Hepatocyte (in vitro differentiated cells): ENCODE data around the gene CIDEB. TPM values are rescaled to one million over a fixed set of nuclear protein-coding genes. Genes with fewer than 3 reads are reported as not detected.

ENCODE experiments used
- DNase-seq: peaks from one replicate; pipeline ENCODE4 v3.0.0-alpha.2; 2016; ENCODE audit warnings: low spot score
- H2AFZ ChIP-seq: fragments of 200-600 bp; sonication (generic); 2 replicates; pipeline ENCODE4 v1.6.0; 2016; ENCODE audit warnings: antibody characterized with exemption, mild to moderate bottlenecking
- H3K27ac ChIP-seq: fragments of 200-600 bp; sonication (generic); 2 replicates; pipeline ENCODE4 v1.5.1; 2016; ENCODE audit warnings: mild to moderate bottlenecking
- H3K27me3 ChIP-seq: fragments of 200-600 bp; sonication (generic); 2 replicates; pipeline ENCODE4 v1.6.1; 2016
- H3K36me3 ChIP-seq: fragments of 200-600 bp; sonication (generic); replicated peaks from 2 replicates; pipeline ENCODE4 v1.5.1; 2016; ENCODE audit warnings: low read depth; ENCODE audit not compliant: insufficient read depth
- H3K4me1 ChIP-seq: fragments of 200-600 bp; sonication (generic); 2 replicates; pipeline ENCODE4 v1.5.1; 2016; ENCODE audit warnings: mild to moderate bottlenecking, moderate library complexity; ENCODE audit not compliant: insufficient read depth
- H3K4me2 ChIP-seq: fragments of 200-600 bp; sonication (generic); 2 replicates; pipeline ENCODE4 v1.6.0; 2016
- H3K4me3 ChIP-seq: fragments of 200-600 bp; sonication (generic); 2 replicates; pipeline ENCODE4 v1.5.1; 2016; ENCODE audit warnings: mild to moderate bottlenecking
- H3K79me2 ChIP-seq: fragments of 200-600 bp; sonication (generic); 2 replicates; pipeline ENCODE4 v1.6.0; 2017; ENCODE audit warnings: mild to moderate bottlenecking
- H3K9me2 ChIP-seq: fragments of 200-600 bp; sonication (generic); replicated peaks from 2 replicates; pipeline ENCODE4 v1.6.0; 2017; ENCODE audit warnings: mild to moderate bottlenecking; ENCODE audit not compliant: insufficient read depth
- H3K9me3 ChIP-seq: fragments of 200-600 bp; sonication (generic); 2 replicates; pipeline ENCODE4 v1.5.1; 2016; ENCODE audit warnings: low read depth, mild to moderate bottlenecking
- H4K20me1 ChIP-seq: fragments of 200-600 bp; sonication (generic); 2 replicates; pipeline ENCODE4 v1.6.0; 2016; ENCODE audit warnings: mild to moderate bottlenecking; ENCODE audit not compliant: insufficient read depth, poor library complexity, severe bottlenecking
- EZH2 ChIP-seq: fragments of 200-600 bp; sonication (generic); IDR thresholded peaks from 2 replicates; pipeline ENCODE4 v1.6.1; 2016; ENCODE audit warnings: antibody characterized with exemption, mild to moderate bottlenecking, borderline replicate concordance
- EZH2phosphoT487 ChIP-seq: fragments of 200-600 bp; sonication (generic); IDR thresholded peaks from one replicate; pipeline ENCODE4 v1.6.1; 2018; ENCODE audit warnings: antibody characterized with exemption, mild to moderate bottlenecking, low read depth, moderate library complexity; ENCODE audit not compliant: unreplicated experiment, severe bottlenecking
- WGBS: methylation state at CpG from one replicate; pipeline ENCODE4 v1.1.6; 2016; ENCODE audit warnings: low lambda C conversion rate; ENCODE audit errors: missing lambda C conversion rate; 5-methylcytosine and 5-hydroxymethylcytosine counted together
- polyA plus RNA-seq: library from polyadenylated mRNA; unstranded; fragments of >200 nt; fragmentation: Nextera tagmentation; extraction: Ambion mirVana; gene quantifications from 2 replicates; pipeline ENCODE4 v1.2.1, GENCODE V29; 2016
- total RNA-seq: library from RNA; depleted of rRNA; stranded (reverse); fragments of >200 nt; gene quantifications from 2 replicates; pipeline ENCODE4 v1.2.3, GENCODE V29; 2014
- TF ChIP-seq, protein P1 (sequence below): fragments of 200-600 bp; sonication (generic); IDR thresholded peaks from 2 replicates; pipeline ENCODE4 v1.5.1; 2016; ENCODE audit warnings: antibody characterized with exemption, mild to moderate bottlenecking; ENCODE audit not compliant: poor library complexity

The CIDEB gene
- total and polyA plus RNA-seq, 2 experiments from 2014 or later: 43.0 to 59.9 TPM

DNA sequence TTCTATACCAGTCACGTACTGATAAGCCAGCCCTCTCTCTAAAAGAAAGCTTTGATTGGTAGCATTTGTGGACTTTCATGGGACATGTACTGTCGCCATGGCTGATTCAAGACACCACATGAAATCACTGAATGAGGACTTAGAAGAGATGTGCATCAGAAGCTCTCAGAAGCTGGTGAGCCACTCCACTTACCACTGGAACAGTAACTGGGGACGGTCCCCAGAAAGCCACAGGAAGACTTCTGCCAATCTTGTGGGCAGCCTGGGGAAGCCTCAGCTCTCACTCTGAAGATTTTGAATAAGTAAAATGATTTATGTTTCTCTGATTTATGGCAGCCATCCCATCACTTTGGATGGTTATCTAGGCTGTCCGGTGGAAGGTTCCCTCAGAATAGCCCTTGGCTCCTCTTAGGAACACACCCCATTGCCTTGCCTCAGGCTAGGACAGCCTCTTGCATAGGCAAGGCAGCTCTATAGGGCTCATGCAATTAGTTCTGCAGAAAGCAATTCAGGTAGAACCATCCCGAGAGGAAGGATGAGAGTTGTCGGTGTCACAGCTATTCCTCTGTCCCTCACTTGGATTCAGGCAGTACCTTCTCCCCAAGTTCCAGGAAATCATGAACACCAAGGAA lies 18.0 kb downstream of the CIDEB start:
- Histone ChIP-seq H4K20me1 (no peaks in the 10 kb centered on the region), H3K9me2 (no peaks in the 10 kb centered on the region), H3K27me3 (no peaks in the 10 kb centered on the region), H3K36me3 (no peaks in the 10 kb centered on the region), H3K4me2 (no peak overlapping the region), H2AFZ (no peak overlapping the region), H3K4me3 (no peak overlapping the region), H3K4me1 (no peaks in the 10 kb centered on the region), H3K79me2 (no peaks in the 10 kb centered on the region), H3K9me3 (no peaks in the 10 kb centered on the region), H3K27ac (no peak overlapping the region)
- TF ChIP-seq, protein P1, sequence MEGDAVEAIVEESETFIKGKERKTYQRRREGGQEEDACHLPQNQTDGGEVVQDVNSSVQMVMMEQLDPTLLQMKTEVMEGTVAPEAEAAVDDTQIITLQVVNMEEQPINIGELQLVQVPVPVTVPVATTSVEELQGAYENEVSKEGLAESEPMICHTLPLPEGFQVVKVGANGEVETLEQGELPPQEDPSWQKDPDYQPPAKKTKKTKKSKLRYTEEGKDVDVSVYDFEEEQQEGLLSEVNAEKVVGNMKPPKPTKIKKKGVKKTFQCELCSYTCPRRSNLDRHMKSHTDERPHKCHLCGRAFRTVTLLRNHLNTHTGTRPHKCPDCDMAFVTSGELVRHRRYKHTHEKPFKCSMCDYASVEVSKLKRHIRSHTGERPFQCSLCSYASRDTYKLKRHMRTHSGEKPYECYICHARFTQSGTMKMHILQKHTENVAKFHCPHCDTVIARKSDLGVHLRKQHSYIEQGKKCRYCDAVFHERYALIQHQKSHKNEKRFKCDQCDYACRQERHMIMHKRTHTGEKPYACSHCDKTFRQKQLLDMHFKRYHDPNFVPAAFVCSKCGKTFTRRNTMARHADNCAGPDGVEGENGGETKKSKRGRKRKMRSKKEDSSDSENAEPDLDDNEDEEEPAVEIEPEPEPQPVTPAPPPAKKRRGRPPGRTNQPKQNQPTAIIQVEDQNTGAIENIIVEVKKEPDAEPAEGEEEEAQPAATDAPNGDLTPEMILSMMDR: no peak
- no peak for TF ChIP-seq EZH2phosphoT487
- no peak for TF ChIP-seq EZH2
- WGBS: 94% methylated on average over 6 of the region's 6 CpGs
- no peak for DNase-seq

DNA sequence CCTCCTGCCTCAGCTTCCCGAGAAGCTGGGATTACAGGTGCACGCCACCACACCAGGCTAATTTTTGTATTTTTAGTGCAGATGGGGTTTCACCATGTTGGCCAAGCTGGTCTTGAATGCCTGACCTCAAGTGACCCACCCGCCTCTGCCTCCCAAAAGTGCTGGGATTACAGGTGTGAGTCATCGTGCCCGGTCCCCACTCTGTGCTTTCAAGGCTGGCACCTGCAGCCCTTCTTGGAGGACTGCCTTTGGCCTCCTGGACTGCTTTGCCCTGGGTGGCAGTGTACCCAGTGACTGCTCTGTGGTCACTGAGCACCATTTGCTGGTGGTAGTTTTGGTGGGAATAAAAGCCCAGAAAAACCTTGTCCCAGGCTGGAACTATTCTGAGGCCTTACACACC lies 20.8 kb downstream of the CIDEB start:
- Histone ChIP-seq H4K20me1 (no peaks in the 10 kb centered on the region), H3K27ac (no peak overlapping the region)
- WGBS: 95% methylated on average over 5 of the region's 5 CpGs

DNA sequence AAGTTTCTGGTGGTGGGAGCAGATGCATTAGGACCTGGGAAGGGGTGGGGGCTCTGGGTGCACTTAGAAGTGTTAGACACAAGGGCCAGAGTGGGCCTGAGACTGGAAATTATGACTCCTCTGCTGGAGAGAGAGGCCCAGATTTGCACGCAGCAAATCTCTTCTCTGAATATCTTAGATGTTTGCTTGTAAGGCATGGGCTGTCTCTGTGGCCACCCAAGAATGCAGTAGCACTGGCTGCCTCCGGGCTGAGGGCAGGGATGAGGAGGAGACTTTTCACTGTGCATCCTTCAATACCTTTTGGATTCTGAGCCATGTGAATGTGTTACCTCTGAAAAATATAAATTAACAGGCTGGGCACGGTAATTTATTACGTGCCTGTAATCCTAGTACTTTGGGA lies 22.4 kb downstream of the CIDEB start:
- no peak overlapping the region for H3K27ac ChIP-seq
- whole genome bisulfite sequencing: 75% methylated on average over 4 of the region's 4 CpGs
- H3K27me3 ChIP-seq: no peaks in the 10 kb centered on the region
- H3K4me3 ChIP-seq: no peak overlapping the region
- no peaks in the 10 kb centered on the region for H3K4me1 ChIP-seq
- TF ChIP-seq EZH2phosphoT487 (no peak), EZH2 (no peak)
- TF ChIP-seq, protein P1: no peak
- no peak overlapping the region for H2AFZ ChIP-seq
- no peaks in the 10 kb centered on the region for H3K36me3 ChIP-seq
- H3K79me2 ChIP-seq: no peaks in the 10 kb centered on the region
- no peaks in the 10 kb centered on the region for H4K20me1 ChIP-seq
- no peak for DNase-seq
- no peaks in the 10 kb centered on the region for H3K9me3 ChIP-seq
- H3K9me2 ChIP-seq: no peaks in the 10 kb centered on the region
- H3K4me2 ChIP-seq: no peak overlapping the region

More for the DNA sequence above, 20.8 kb downstream of the CIDEB start:
- H3K9me2 ChIP-seq: no peaks in the 10 kb centered on the region
- DNase-seq: no peak
- H3K4me1 ChIP-seq: no peaks in the 10 kb centered on the region
- H3K27me3 ChIP-seq: no peaks in the 10 kb centered on the region
- no peak for TF ChIP-seq EZH2
- TF ChIP-seq, protein P1: no peak
- H3K9me3 ChIP-seq: no peaks in the 10 kb centered on the region
- H3K4me2 ChIP-seq: no peak overlapping the region
- H3K4me3 ChIP-seq: no peak overlapping the region
- no peak overlapping the region for H2AFZ ChIP-seq
- H3K36me3 ChIP-seq: no peaks in the 10 kb centered on the region
- H3K79me2 ChIP-seq: no peaks in the 10 kb centered on the region
